SK-N-DZ (cell line): ENCODE measurements around the gene CCDC97.
"Not testable (repeated sequence)": the region's sequence is repeated elsewhere in the genome, so short reads cannot be mapped to it uniquely, and the experiment has no call there.

Experiments used
- DNase-seq: peaks from one replicate; pipeline ENCODE4 v3.0.0-alpha.2; 2015; ENCODE audit warnings: low spot score

The CCDC97 gene

DNA sequence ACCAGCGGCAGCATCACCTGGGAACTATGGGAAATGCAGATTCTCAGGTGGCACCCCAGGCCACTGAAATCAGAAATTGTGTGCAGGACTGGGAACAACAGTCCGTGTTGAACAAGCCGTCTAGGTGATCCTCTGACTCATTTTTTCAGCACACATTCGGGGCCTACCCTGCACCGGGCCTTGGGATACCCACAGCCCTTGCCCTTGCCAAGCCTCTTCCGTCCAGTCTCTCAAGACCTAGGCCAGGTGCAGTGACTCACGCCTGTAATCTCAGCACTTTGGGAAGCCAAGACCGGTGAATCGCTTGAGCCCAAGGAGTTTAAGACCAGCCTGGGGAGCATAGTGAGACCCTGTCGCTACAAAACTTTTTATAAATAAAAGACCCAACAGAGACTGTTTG is 25.5 kb downstream of the CCDC97 start:
- no peak for DNase-seq

DNA sequence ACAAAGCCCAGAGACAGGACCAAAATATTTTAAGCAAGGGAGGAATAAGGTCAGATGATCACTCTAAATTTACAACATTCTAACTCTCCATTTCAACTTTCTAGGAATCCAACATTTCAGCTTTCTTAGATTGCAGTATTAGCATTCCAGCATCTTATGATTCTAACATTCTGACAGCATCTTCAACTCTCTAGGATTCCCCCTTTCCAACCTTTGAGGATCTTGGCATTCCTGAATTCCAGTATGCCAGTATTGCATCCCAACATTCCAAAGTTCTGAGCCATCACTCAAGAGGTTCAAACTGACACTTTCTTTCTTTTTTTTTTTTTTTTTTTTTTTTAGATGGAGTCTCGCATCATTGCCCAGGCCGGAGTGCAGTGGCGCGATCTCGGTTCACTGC is 30.0 kb downstream of the CCDC97 start:
- no peak for DNase-seq

DNA sequence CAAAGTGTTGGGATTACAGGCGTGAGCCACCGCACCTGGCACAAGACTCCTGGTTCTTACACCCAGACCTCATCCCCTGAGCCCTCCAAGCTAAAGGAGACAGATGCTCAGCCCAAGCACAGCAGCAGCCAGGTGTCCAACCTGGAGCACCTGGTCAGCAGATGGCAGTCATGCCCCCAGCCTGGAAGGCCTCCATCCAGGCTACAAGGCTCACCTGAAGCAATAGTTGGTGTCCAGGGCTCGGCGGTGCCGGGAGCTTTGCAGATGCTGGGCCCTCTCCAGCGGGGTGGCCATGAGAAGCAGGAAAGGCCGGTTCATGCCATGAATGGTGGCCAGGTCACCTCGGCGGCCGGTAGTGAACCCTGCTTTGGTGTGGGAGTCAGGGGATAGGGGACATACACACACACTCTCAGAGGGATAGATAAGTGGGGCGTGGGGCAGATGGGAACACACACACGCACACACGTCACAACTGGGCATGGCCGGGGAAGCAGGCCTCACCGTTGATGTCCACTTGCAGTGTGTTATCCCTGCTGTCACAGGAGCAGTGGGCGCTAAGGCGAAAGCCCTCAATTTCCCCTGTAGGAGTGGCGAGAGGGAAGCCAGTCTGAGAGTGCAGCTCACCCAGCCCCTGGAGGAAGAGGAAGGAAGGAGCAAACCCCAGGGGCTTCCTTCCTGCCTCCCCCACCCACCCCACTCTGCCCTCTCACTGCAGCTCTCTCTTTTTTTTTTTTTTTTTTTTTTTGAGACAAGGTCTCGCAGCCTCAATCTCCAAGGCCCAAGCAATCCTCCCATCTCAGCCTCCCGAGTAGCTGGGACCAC is 31.9 kb downstream of the CCDC97 start:
- DNase-seq = no peak

DNA sequence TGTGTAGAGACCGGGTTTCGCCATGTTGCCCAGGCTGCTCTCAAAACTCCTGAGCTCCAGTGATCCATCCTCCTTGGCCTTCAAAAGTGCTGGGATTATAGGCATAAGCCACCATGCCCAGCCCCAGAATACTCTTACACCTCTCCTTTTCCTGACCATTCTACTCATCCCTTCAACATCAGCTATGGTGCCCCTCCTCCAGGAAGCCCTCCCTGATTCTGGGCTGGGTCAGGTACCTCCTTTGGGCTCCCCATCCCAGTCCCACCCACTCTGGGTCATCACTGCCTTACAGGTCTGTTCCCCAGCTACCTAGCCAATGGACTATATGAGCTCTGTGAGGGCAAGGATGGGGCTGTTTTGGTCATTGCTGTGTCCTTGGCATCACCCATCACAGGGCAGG is 34.2 kb downstream of the CCDC97 start:
- no peak for DNase-seq

DNA sequence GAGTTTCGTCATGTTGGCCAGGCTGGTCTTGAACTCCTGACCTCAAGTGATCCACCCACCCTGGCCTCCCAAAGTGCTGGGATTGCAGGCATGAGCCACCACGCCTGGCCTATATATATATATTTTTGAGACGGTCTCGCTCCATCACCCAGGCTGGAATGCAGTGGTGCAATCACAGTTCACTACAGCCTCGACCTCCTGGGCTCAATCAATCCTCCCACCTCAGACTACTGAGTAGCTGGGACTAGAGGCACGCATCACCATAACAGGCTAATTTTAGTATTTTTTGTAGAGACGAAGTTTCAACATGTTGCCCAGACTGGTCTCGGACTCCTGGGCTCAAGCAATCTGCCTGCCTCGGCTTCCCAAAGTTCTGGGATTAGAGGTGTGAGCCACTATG is 36.9 kb downstream of the CCDC97 start:
- not testable (repeated sequence) for DNase-seq

DNA sequence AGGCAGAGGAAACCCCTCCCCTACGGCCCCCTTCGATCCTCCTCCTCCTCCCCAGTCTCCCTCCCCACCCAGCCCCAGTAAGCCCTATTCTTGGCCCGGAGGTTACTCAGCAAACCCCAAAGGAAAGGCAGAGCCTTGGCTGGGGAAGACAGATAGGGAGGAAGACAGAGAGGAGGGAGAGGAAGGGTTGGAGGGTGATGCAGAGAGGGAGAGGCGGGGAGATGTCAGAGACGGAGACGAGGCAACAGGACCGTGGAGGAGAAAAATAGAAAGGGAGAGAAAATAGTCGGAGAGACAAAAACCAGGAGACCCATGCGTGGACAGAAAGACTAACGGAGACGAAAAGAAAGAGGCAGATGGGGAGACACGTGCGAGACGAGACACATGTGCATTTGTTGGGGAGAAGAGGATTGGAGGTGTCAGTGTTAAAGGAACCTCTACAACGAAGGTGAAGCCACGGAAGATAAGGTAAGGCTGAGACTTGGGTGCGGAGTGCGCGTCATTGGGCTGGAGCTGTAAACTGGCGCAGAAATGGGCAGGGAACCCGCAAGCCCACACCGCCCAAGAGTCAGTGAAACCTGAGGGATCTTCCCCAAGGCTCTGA is 40.9 kb downstream of the CCDC97 start:
- DNase-seq = no peak

DNA sequence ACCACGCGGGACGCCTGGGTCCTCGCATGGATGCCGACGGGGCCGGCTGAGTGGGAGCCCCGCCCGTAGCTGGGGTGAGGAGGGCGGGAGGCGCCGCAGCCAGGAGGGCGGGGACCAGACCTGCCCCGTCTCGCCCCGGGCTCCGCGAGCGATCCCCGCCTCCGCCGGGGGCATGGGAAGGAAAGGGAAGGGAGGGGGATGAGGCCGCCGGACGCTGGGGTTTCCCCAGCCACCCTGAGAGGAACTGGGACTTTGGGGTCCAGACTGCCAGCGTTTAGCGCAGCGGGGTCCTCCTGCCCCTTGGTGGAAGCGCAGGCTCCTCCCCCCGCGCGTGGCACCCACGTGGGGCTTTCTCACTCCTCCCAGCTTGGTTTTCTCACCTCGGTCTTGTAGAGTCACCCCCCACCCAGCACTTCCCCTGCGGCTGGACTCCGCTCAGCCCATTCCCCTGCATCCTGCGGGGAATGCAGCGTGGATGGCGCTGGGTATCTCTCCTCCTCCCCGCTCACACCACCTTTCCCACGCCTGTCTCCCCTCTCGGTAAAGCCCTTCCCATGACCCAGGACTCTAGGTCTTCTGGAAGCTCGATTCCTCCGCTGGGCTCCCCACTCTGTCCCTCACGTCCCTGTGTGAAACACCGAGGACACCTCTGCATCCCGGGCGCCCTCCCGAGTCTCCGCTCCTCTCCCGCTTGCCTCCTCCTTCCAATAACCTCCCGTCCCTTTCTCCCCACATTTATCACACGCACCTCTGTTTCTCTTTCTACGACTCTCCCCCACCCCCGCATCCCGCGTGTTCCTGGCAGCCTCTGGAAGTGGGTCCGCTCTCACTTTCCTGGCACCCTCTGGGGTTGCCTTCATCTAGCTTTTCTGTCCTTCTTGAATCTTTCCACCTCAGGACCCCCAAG is 41.6 kb downstream of the CCDC97 start:
- DNase-seq = no peak

DNA sequence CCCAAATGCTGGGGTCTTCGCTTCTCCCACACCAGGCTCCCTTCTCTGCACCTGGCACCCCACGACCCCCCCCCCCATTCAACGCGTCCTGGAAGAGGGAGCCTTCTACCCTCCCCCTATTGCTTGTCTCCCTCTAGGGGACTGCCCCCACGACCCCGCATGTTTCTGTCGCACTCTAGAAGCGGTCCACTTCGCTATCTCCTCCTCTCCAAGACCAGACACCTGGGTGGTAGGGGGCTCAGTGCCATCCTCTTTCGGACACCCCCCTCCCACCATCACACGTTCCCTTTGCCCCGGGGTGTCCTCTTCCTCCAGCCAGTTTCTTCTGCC is 42.3 kb downstream of the CCDC97 start:
- no peak for DNase-seq

DNA sequence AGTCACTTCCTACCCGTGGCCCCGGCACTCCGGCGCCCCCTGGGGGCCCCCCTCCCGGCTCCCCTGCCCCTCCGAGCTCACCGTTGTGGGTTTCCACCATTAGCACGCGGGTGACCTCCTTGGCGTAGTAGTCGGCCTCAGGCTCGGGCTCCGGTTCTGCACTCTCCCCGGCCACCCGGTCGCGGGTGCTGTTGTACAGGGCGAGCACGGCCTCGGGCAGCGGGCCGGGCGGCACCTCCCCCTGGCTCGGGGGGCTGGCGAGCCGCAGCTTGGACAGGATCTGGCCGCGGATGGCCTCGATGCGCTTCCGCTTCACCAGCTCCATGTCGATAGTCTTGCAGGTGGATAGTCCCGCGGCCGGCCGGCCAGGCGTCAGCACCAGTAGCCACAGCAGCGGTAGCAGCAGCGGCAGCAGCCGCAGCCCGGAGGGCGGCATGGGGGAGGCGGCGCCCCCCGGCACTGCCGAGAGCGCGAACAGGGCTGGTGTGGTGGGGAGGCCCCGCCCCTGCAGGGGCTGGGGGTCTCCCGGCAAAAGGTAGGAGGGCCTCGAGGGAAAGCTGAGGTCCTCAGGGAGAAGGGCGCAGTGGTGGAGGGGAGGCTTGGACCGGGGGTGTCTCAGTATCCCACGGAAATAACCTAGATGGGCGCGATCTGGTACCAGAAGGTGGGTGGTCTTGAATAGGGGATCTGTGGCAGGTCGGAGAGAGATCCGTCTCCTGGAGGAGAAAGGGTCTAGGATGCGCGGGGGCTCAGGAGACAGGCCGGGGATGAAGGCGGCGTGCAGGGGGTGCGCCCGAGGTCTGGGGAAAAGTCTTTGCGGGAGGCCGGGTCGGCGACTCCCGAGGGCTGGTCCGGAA is 42.9 kb downstream of the CCDC97 start:
- DNase-seq = peak; percentile 55

DNA sequence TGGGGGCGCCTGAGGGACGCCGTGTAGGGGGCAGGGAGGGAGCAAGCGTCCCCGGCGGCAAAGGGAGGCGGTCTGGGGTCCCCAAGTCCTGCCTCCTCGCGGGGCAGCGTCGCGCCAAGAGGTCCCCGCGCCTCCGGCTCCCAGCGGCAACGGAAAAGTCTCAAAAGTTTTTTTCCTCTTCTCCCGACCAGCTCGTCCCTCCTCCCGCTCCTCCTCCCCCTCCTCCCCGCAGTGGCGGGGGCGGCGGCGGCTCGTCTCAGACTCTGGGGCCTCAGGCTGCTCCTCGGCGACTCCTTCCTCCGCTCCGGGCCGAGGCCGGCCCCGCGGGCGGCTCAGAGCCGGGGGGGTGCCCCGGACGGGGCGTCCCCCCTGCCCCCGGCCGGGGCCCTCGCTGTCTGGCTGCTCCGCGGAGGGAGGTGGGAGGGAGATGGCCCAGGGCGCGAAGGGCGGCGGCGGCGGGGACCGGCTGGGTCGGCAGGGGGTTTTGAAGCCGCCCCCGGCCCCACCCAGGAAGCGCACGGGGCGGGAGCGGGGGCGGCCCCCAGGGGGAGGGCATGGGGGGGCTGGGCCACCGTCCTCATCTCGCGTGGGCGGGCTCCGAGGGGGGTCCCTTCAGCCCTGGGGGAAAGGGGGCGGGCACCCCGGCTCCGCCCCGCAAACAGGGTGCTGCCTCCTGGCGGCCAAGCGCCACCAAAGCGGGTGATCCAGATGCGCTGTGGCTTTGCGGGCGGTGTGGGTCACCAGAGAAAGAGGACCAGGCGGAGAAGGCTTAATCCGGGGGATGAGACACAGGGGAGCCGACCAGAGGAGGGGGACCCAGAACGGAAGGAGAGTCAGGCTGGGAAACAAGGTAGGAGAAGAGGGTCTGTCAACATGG is 43.7 kb downstream of the CCDC97 start, which contains the start of gene TGFB1:
TGFB1 (minus strand) TSS at position 457 of the 877 bp plus-strand sequence. CDS start 878 bp downstream, outside the sequence.
- peak; percentile 65 for DNase-seq

DNA sequence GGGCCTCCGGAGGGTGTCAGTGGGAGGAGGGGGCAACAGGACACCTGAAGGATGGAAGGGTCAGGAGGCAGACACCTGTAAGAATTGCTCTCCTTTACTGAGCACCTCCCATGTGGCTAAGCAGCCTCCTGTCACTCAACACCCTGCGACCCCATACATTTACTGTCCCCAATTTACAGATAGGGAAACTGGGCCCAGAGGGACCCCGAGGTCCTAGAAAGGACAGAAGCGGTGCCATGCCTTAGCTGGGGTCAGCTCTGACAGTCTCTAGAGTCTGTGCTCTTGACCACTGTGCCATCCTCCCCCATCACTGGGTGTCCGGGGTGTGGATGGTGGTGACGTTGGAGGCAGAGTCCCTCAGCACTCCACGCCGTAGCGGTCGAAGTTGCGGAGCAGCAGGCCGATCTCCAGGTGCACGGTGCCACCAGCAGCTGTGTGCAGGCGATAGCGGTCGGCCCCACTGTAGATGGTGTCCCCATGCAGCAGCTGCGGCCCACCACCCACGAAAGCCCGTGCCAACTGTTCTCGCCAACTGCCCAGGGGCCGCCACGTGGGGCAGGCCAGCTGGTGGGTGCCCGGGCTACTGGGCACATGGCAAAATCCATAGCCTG is 44.5 kb downstream of the CCDC97 start:
- no peak for DNase-seq

DNA sequence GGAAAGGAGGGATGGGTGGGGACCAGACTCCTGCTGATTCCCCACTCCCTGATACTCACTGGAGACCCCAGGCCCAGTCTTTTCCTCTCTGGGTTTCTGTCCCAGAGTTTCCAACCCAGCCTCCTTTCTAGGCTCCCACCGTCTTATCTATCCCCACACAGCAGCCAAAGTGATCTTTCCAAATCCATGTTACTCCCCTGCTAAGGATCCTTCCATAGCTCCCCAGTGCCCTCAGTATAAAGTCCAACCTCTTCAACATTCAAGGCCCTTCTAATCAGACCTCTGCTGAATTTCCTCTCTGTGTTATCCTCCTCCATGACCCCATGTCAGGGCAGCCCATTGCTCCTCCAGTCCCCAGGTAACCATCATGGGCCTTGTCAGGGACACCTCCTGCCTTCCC is 45.1 kb downstream of the CCDC97 start:
- DNase-seq = no peak

DNA sequence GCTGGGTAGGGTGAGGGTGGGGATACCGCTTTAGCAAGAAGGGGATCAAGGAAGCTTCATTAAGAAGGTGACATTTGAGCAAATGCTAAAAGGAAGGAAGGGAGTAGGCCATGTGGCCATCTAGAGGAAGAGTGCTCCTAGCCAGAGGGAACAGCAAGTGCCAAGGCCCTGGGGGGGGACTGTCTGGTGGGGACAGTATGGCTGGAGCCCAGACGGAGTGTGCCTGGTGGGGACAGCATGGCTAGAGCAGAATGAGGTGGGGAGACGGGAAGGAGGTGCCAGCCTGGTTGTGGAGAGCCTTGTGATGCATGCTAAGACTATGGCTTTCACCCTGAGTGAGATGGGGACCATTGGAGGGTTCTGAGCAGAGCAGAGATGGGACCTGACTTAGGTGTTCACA is 45.8 kb downstream of the CCDC97 start:
- no peak for DNase-seq

DNA sequence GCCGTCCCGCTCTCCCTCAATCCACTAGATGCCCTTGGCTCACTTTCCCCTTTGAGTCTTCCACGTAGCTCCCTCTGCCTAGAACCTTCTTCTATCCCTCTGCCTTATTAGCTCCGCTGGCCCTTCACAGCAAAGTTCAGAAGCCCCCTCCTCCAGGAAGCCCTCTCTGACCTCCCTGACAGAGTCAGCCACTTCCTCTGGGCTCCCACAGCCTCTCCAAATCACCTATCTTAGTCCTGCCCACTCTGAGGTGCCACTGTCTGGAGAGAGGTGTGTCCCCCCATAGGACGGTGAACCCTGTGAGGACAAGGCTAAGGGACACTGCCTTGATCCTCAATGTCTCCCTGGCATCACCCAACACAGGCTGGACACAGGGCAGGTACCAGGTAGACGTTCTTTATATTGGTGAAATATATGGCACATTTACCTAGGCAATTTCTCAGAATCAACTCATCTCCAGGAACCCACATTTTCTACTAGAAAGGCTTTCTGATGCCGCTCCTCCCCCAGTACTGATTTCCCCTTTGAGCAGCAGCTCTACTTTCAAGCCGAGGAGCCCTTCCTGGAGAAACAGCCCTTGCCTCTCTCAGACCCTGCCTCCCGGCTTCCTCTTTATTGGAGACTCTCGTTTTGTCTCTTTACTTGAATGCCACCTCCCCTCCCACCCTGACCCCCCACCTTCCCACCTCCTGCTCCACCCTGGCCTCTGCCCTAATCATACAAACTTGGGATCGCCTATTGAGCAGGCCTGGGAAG is 47.2 kb downstream of the CCDC97 start:
- DNase-seq = no peak

DNA sequence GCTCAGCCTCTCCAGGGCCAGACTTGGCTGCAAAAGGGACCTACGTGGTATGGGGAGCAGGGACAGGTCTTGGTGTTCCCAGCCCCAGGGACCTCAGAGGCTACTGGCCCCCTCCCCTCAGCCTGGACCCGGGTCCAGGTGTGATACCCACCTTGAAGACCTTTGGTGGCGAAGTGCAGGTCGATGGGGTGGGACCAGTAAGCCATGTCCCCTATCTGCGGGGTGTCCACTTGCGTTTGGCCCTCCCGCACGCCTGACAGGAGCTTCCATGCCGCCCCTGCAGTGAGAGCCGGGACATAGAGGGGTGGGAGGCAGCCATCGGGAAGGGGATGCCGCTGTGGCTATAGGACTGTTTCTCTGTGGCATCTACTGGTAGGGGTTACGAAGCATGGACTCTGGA is 47.8 kb downstream of the CCDC97 start:
- no peak for DNase-seq

DNA sequence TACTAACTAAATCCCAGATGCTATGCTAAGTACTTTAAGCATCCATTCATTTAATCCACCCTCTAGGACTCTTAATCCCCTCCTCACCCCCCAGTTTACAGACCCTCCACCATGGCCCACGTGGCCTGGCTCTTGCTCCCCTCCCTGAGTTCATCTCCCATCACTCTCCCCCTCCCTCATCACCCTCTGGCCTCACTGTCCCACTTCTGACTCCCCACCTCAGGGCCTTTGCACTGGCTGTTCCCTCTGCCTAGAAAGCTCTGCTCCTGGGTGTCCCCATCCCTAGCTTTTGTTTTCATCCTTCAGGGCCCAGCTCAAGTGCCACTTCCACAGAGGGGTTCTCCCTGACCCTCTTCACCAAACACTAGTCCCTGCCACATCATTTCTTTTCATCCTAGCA is 49.8 kb downstream of the CCDC97 start:
- DNase-seq = no peak

DNA sequence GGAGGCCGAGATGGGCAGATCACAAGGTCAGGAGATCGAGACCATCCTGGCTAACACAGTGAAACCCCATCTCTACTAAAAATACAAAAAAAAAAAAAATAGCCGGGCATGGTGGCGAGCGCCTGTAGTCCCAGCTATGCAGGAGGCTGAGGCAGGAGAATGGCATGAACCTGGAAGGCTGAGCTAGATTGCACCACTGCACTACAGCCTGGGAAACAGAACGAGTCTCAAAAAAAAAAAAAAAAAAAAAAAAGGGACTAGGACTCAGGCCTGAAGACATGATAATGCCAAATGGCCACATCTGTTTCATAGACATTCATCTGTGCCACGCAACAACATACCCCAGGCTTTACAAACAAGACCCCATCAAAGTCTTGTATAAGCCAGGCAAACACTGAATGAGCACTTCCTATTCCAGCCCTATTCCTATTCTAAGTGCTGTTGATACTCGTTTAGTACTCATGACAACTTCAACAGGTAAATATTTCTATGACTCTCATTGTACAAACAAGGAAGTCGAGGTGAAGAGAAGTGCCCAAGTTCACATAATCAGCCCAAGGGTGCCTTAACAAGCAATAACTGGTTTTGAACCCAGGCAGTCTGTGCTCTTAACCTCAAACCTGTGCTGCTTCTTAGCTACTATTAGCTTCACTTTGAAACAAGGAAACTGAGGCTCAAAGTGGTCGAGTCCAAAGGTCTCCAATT is 52.3 kb downstream of the CCDC97 start:
- no peak for DNase-seq

DNA sequence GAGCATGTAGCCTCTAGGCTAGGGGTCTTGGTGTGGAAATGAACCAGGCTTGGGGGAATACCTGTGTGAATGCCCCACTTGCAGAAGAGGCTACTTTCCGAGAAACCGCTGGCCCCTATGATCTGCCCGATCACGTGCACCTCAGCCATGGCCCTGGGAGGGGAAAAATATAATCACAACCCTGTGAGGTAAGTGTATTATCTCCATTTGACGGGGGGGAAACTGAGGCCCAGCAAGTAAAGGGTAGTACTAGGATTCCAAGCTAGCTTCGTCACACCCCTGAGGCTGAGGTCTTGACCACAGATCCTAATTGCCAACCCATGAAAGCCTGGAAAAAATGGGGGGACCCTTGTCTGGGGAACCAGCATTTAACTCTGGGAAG is 53.4 kb downstream of the CCDC97 start:
- peak; percentile 5 for DNase-seq
